ENCODE results near the gene GULP1. TPM values are rescaled to one million over a fixed set of nuclear protein-coding genes. Genes with fewer than 3 reads are reported as not detected.

Gene GULP1
- total RNA-seq, 1 donor from 2014 or later: 39.4 TPM

- DNase-seq (ENCODE audit: low read depth) (no peak), FAIRE-seq (no peak)
- H2AFZ ChIP-seq (ENCODE audit: low read depth, low read length): no peak overlapping the region
- no peaks in the 10 kb centered on the region for H3K4me1 ChIP-seq (ENCODE audit: insufficient read depth, low read length)
- Mint-ChIP-seq H3K4me1 (ENCODE audit: low read depth, unreplicated experiment) (peaks cover 8% of the 10 kb centered on the region), H3K36me3 (ENCODE audit: low read depth, unreplicated experiment) (no peaks in the 10 kb centered on the region), H3K9me3 (ENCODE audit: unreplicated experiment) (peaks cover 9% of the 10 kb centered on the region), H3K4me3 (ENCODE audit: unreplicated experiment) (no peak overlapping the region), H3K27ac (ENCODE audit: unreplicated experiment) (no peak overlapping the region), H3K27me3 (ENCODE audit: low read depth, unreplicated experiment) (no peaks in the 10 kb centered on the region)
- H3K9ac ChIP-seq (ENCODE audit: low read length): no peak overlapping the region
- no peaks in the 10 kb centered on the region for H4K20me1 ChIP-seq (ENCODE audit: insufficient read depth, low read length)
- H3K36me3 ChIP-seq (ENCODE audit: insufficient read depth, low read length): no peaks in the 10 kb centered on the region
- H3K27me3 ChIP-seq (ENCODE audit: insufficient read depth, low read length): no peaks in the 10 kb centered on the region
- no peak overlapping the region for H3K4me3 ChIP-seq (ENCODE audit: insufficient read depth, low read depth, low read length)
- H3K4me2 ChIP-seq (ENCODE audit: low read length): no peak overlapping the region
- peaks cover 2% of the 10 kb centered on the region for H3K9me3 ChIP-seq (ENCODE audit: insufficient read depth, low read depth, low read length)
- no peak overlapping the region for H3K27ac ChIP-seq (ENCODE audit: low read depth, low read length)
- no peaks in the 10 kb centered on the region for H3K79me2 ChIP-seq (ENCODE audit: insufficient read depth, low read length)
- TF ChIP-seq CTCF (IDR thresholded peaks at IDR 0.05; ENCODE audit: insufficient read depth, low read depth, low read length) (no peak), EZH2 (IDR thresholded peaks at IDR 0.05; ENCODE audit: insufficient read depth, low read length) (no peak)
These were observed 124.7 kb downstream of the GULP1 start for GRCh38 chr2:188416367-188416766.

- H3K36me3 Mint-ChIP-seq (ENCODE audit: low read depth, unreplicated experiment): no peaks in the 10 kb centered on the region
- no peak overlapping the region for H3K4me3 ChIP-seq (ENCODE audit: insufficient read depth, low read depth, low read length)
- H3K4me2 ChIP-seq (ENCODE audit: low read length): no peak overlapping the region
- no peak overlapping the region for H2AFZ ChIP-seq (ENCODE audit: low read depth, low read length)
- no peaks in the 10 kb centered on the region for H3K27me3 Mint-ChIP-seq (ENCODE audit: low read depth, unreplicated experiment)
- H3K36me3 ChIP-seq (ENCODE audit: insufficient read depth, low read length): no peaks in the 10 kb centered on the region
- H3K4me1 ChIP-seq (ENCODE audit: insufficient read depth, low read length): no peaks in the 10 kb centered on the region
- FAIRE-seq (no peak), DNase-seq (ENCODE audit: low read depth) (no peak)
- H3K79me2 ChIP-seq (ENCODE audit: insufficient read depth, low read length): no peaks in the 10 kb centered on the region
- H3K4me3 Mint-ChIP-seq (ENCODE audit: unreplicated experiment): no peak overlapping the region
- peaks cover 4% of the 10 kb centered on the region for H3K9me3 Mint-ChIP-seq (ENCODE audit: unreplicated experiment)
- no peaks in the 10 kb centered on the region for H4K20me1 ChIP-seq (ENCODE audit: insufficient read depth, low read length)
- no peaks in the 10 kb centered on the region for H3K27me3 ChIP-seq (ENCODE audit: insufficient read depth, low read length)
- no peak for TF ChIP-seq CTCF (IDR thresholded peaks at IDR 0.05; ENCODE audit: insufficient read depth, low read depth, low read length)
- no peak for TF ChIP-seq EZH2 (IDR thresholded peaks at IDR 0.05; ENCODE audit: insufficient read depth, low read length)
- no peaks in the 10 kb centered on the region for H3K9me3 ChIP-seq (ENCODE audit: insufficient read depth, low read depth, low read length)
- no peak overlapping the region for H3K27ac Mint-ChIP-seq (ENCODE audit: unreplicated experiment)
- peaks cover 6% of the 10 kb centered on the region for H3K4me1 Mint-ChIP-seq (ENCODE audit: low read depth, unreplicated experiment)
- no peak overlapping the region for H3K9ac ChIP-seq (ENCODE audit: low read length)
- no peak overlapping the region for H3K27ac ChIP-seq (ENCODE audit: low read depth, low read length)
These were observed 131.1 kb downstream of the GULP1 start for GRCh38 chr2:188422726-188423125.

- Histone ChIP-seq H3K4me2 (ENCODE audit: low read length) (no peak overlapping the region), H3K4me3 (ENCODE audit: insufficient read depth, low read depth, low read length) (no peak overlapping the region), H3K27me3 (ENCODE audit: insufficient read depth, low read length) (no peaks in the 10 kb centered on the region), H3K9me3 (ENCODE audit: insufficient read depth, low read depth, low read length) (no peaks in the 10 kb centered on the region), H3K27ac (ENCODE audit: low read depth, low read length) (no peak overlapping the region), H3K9ac (ENCODE audit: low read length) (no peak overlapping the region), H2AFZ (ENCODE audit: low read depth, low read length) (no peak overlapping the region), H3K79me2 (ENCODE audit: insufficient read depth, low read length) (no peaks in the 10 kb centered on the region), H4K20me1 (ENCODE audit: insufficient read depth, low read length) (no peaks in the 10 kb centered on the region), H3K4me1 (ENCODE audit: insufficient read depth, low read length) (no peaks in the 10 kb centered on the region), H3K36me3 (ENCODE audit: insufficient read depth, low read length) (no peaks in the 10 kb centered on the region)
- H3K4me3 Mint-ChIP-seq (ENCODE audit: unreplicated experiment): no peak overlapping the region
- H3K4me1 Mint-ChIP-seq (ENCODE audit: low read depth, unreplicated experiment): peaks cover 6% of the 10 kb centered on the region
- peaks cover 4% of the 10 kb centered on the region for H3K9me3 Mint-ChIP-seq (ENCODE audit: unreplicated experiment)
- DNase-seq (ENCODE audit: low read depth) (no peak), FAIRE-seq (no peak)
- H3K27me3 Mint-ChIP-seq (ENCODE audit: low read depth, unreplicated experiment): no peaks in the 10 kb centered on the region
- H3K27ac Mint-ChIP-seq (ENCODE audit: unreplicated experiment): no peak overlapping the region
- TF ChIP-seq CTCF (IDR thresholded peaks at IDR 0.05; ENCODE audit: insufficient read depth, low read depth, low read length) (no peak), EZH2 (IDR thresholded peaks at IDR 0.05; ENCODE audit: insufficient read depth, low read length) (no peak)
- no peaks in the 10 kb centered on the region for H3K36me3 Mint-ChIP-seq (ENCODE audit: low read depth, unreplicated experiment)
These were observed 133.6 kb downstream of the GULP1 start for GRCh38 chr2:188425266-188425665.

Measured in astrocyte (in vitro differentiated cells and primary cell).